A673 (cell line): Measurements from ENCODE around the gene TRAF3IP3. TPM values are rescaled to one million over a fixed set of nuclear protein-coding genes. Genes with fewer than 3 reads are reported as not detected.

Experiments used
- BruUV-seq: library from RNA; stranded (reverse); fragments of 400-500 nt; replicated peaks from 2 replicates; lab custom pipeline; 2021; lab: Mats Ljungman, UMichigan
- CTCF ChIA-PET: fragments of 300-600 bp; sonication (Branson Sonifier 250); formaldehyde crosslinking; loops from one replicate; lab custom pipeline; 2022; ENCODE audit warnings: antibody characterized with exemption; lab: Charles Lee
- POLR2A ChIA-PET: fragments of 300-600 bp; sonication (Branson Sonifier 250); formaldehyde crosslinking; loops from one replicate; lab custom pipeline; 2022; ENCODE audit warnings: antibody characterized with exemption; ENCODE audit not compliant: low non-redundant PET; lab: Charles Lee
- DNase-seq: peaks from one replicate; pipeline ENCODE4 v3.0.0-alpha.2; 2015; ENCODE audit warnings: low spot score
- H3K27ac ChIP-seq: fragments of 200-600 bp; sonication (generic); 2 replicates; pipeline ENCODE4 v1.5.1; 2016; ENCODE audit warnings: mixed run types, low read depth, mild to moderate bottlenecking, mixed read lengths, antibody characterized with exemption, low read length; ENCODE audit not compliant: poor library complexity, severe bottlenecking
- H3K27me3 ChIP-seq: fragments of 200-600 bp; sonication (generic); replicated peaks from 2 replicates; pipeline ENCODE4 v1.6.1; 2017; ENCODE audit warnings: mixed run types, low read depth, mild to moderate bottlenecking, mixed read lengths, antibody characterized with exemption, low read length; ENCODE audit not compliant: insufficient read depth, poor library complexity
- H3K36me3 ChIP-seq: fragments of 200-600 bp; sonication (generic); 2 replicates; pipeline ENCODE4 v1.6.1; 2016; ENCODE audit warnings: mixed run types, mild to moderate bottlenecking, mixed read lengths, antibody characterized with exemption, low read length; ENCODE audit not compliant: insufficient read depth, poor library complexity, severe bottlenecking
- H3K4me1 ChIP-seq: fragments of 200-600 bp; sonication (generic); 2 replicates; pipeline ENCODE4 v1.6.1; 2017; ENCODE audit warnings: mixed run types, mild to moderate bottlenecking, mixed read lengths, antibody characterized with exemption, low read length; ENCODE audit not compliant: insufficient read depth, poor library complexity, severe bottlenecking
- H3K4me3 ChIP-seq: fragments of 200-600 bp; sonication (generic); 2 replicates; pipeline ENCODE4 v1.5.1; 2016; ENCODE audit warnings: low read depth, mixed run types, mild to moderate bottlenecking, mixed read lengths, low read length; ENCODE audit not compliant: poor library complexity, severe bottlenecking
- H3K9me3 ChIP-seq: fragments of 200-600 bp; sonication (generic); 2 replicates; pipeline ENCODE4 v1.6.1; 2016; ENCODE audit warnings: mixed run types, low read depth, mild to moderate bottlenecking, mixed read lengths, antibody characterized with exemption, low read length; ENCODE audit not compliant: poor library complexity, severe bottlenecking
- CTCF ChIP-seq: fragments of 300-800, 200-600 bp; sonication (generic); conservative IDR thresholded peaks from 2 replicates; pipeline ENCODE4 v1.5.1; 2017; ENCODE audit warnings: low read depth, mild to moderate bottlenecking, antibody characterized with exemption, low read length, moderate library complexity, mixed read lengths
- EZH2 ChIP-seq: fragments of 200-600 bp; sonication (generic); IDR thresholded peaks from 2 replicates; pipeline ENCODE4 v1.6.1; 2017; ENCODE audit warnings: borderline replicate concordance, low read depth, mild to moderate bottlenecking, mixed read lengths, antibody characterized with exemption, low read length; ENCODE audit not compliant: poor library complexity, severe bottlenecking
- intact Hi-C: fragments of 100-400 bp; cut with micrococcal nuclease; formaldehyde crosslinking; loops from one replicate; pipeline ENCODE4 v1.10.0; 2022; ENCODE audit not compliant: unreplicated experiment
- total RNA-seq: library from RNA; stranded (reverse); gene quantifications from 2 replicates; pipeline ENCODE4 v1.2.3, GENCODE V29; 2021

TRAF3IP3 gene
- total RNA-seq, 1 experiment from 2014 or later: 1.6 TPM

GRCh38 chr1:209766051-209766450, 10.2 kb downstream of the TRAF3IP3 start:
- no TSS peak for BruUV-seq
- CTCF ChIA-PET: no interaction called here

GRCh38 chr1:209767096-209767495, 11.2 kb downstream of the TRAF3IP3 start:
- POLR2A ChIA-PET: no interaction called here
- TF ChIP-seq CTCF (no peak), EZH2 (no peak)
- Histone ChIP-seq H3K4me3 (no peak overlapping the region), H3K27me3 (no peaks in the 10 kb centered on the region), H3K9me3 (no peaks in the 10 kb centered on the region), H3K4me1 (peaks cover 37% of the 10 kb centered on the region), H3K36me3 (no peaks in the 10 kb centered on the region), H3K27ac (no peak overlapping the region)
- no peak for DNase-seq
- CTCF ChIA-PET: no interaction called here
- intact Hi-C loops: no loop called here
- BruUV-seq: no TSS peak

More at GRCh38 chr1:209766051-209766450, 10.2 kb downstream of the TRAF3IP3 start:
- intact Hi-C loops: no loop called here
- POLR2A ChIA-PET: no interaction called here
- Histone ChIP-seq H3K4me1 (peaks cover 37% of the 10 kb centered on the region), H3K27ac (no peak overlapping the region), H3K9me3 (no peaks in the 10 kb centered on the region), H3K27me3 (no peaks in the 10 kb centered on the region), H3K4me3 (no peak overlapping the region), H3K36me3 (no peaks in the 10 kb centered on the region)
- TF ChIP-seq EZH2: no peak
- DNase-seq: no peak

- peak overlapping the region; percentile 89 for H3K27ac ChIP-seq
- peaks cover 37% of the 10 kb centered on the region for H3K4me1 ChIP-seq
- no peaks in the 10 kb centered on the region for H3K9me3 ChIP-seq
- TF ChIP-seq CTCF: no peak
- no peak for TF ChIP-seq EZH2
- no peaks in the 10 kb centered on the region for H3K36me3 ChIP-seq
- intact Hi-C loops: loop anchor here (2.0 kb wide), 1 partner anchor 139 kb away; no protein-coding TSS in a partner anchor
- no peaks in the 10 kb centered on the region for H3K27me3 ChIP-seq
- H3K4me3 ChIP-seq: no peak overlapping the region
- POLR2A ChIA-PET: no interaction called here
- CTCF ChIA-PET: no interaction called here
- no TSS peak for BruUV-seq
- DNase-seq: no peak
These were observed 11.9 kb downstream of the TRAF3IP3 start for GRCh38 chr1:209767706-209768105.

- Histone ChIP-seq H3K27ac (peak overlapping the region; percentile 89), H3K9me3 (no peaks in the 10 kb centered on the region), H3K4me1 (peaks cover 37% of the 10 kb centered on the region), H3K27me3 (no peaks in the 10 kb centered on the region), H3K36me3 (no peaks in the 10 kb centered on the region), H3K4me3 (no peak overlapping the region)
- ChIA-PET POLR2A (no interaction called here), CTCF (no interaction called here)
- TF ChIP-seq EZH2 (no peak), CTCF (no peak)
- no peak for DNase-seq
- intact Hi-C loops: loop anchor here (2.0 kb wide), 1 partner anchor 140 kb away; no protein-coding TSS in a partner anchor
- BruUV-seq: no TSS peak
These were observed 12.5 kb downstream of the TRAF3IP3 start for GRCh38 chr1:209768354-209768774.
